ENCODE data around the gene NPM1.

Gene NPM1

GRCh38 chr5:171438738-171439137, 51.1 kb downstream of the NPM1 start:
- H3K4me3 ChIP-seq (ENCODE audit: low read length) = no peak overlapping the region
- no peak for DNase-seq (ENCODE audit: low read depth, low spot score)

DNA sequence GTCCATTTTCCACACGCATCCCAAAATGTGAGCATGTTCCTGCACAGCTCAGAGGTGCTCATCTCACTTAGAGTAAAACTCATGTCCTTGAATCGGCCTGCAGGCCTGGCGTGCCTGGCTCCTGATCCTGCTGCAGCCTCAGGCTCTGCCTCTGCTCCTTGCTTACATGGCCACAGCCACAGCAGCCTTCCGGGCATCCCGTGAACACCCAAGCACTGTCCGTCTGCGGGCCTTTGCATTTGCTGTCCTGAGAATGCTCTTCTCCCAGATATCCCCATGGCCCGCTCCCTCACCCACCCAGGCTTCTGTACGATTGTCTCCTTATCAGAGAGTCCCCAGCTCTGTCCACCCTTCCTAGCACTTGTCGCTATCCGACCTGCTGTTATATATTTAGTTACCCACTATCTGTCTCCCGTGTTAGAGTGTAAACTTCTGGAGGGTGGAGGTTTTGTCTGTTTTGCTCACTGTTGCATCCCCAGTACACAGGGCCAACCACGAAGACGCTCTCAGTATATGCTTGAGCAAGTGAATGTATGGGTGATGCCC, 53.7 kb downstream of the NPM1 start:
- DNase-seq (ENCODE audit: low read depth, low spot score) = no peak
- no peak overlapping the region for H3K4me3 ChIP-seq (ENCODE audit: low read length)

DNA sequence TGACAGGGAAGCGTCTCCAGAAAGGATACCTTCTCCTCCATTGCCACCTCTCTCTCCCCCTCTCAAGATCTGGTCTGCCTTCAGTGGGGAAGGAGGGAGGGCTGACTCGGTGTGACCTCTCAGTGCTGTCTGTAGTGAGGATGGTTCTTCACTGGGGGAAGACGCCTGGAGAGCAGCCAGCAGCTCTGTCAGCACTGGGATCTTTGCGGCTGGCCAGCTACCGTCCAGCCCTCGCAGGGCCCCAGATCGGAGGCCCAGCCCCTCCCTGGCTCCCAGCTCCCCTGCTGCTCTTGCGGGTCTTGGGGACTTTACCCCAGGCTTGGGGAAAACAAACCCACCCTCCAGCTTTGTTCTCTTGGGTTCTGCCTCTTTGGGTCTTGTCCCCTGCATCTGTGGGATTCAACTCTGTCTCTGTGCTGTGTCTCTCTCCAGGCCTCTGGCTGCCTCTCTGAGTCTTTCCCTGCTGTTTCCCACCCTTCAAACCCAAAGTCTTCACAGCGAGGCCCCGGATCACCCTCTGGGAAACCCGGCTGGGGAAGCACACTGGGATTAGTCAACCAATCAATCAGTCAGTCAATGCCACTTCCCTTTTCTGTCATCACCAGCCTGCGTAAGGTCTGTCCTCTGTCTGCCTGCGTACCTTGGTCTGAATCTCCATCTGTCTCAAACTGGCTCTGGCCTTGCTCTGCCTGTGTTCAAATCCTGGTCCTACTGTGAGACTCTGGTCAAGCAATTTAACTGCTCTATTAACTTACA, 54.8 kb downstream of the NPM1 start:
- H3K4me3 ChIP-seq (ENCODE audit: low read length) = no peak overlapping the region
- no peak for DNase-seq (ENCODE audit: low read depth, low spot score)

GRCh38 chr5:171444582-171444981, 56.9 kb downstream of the NPM1 start:
- no peak for DNase-seq (ENCODE audit: low read depth, low spot score)
- no peak overlapping the region for H3K4me3 ChIP-seq (ENCODE audit: low read length)

- no peak for DNase-seq (ENCODE audit: low read depth, low spot score)
- H3K4me3 ChIP-seq (ENCODE audit: low read length) = no peak overlapping the region
These were observed 58.2 kb downstream of the NPM1 start for GRCh38 chr5:171445644-171446516.

DNA sequence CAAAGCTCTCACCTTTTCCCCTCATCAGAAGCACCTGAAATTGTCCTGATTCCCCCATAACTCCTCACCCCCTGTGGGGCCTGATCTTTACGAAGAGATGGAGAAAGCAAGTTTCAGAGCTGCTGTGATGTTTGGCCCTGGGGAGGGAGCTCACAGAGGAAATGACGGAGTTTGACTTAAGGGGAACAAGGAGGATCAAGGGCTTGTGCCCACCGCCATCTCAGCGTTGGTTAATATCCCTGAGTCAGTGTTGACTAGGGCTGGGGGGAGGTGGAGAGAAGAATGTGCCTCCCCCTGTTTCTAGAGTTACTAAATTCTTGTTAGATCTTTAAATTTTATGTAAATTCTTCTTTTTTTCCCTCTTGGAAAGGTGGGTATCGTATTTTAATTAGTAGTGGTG, 59.6 kb downstream of the NPM1 start:
- H3K4me3 ChIP-seq (ENCODE audit: low read length) = no peak overlapping the region
- DNase-seq (ENCODE audit: low read depth, low spot score) = no peak

GRCh38 chr5:171449426-171449825, 61.8 kb downstream of the NPM1 start:
- DNase-seq (ENCODE audit: low read depth, low spot score) = no peak
- H3K4me3 ChIP-seq (ENCODE audit: low read length) = no peak overlapping the region

GRCh38 chr5:171450423-171451331, 63.0 kb downstream of the NPM1 start:
- no peak for DNase-seq (ENCODE audit: low read depth, low spot score)
- H3K4me3 ChIP-seq (ENCODE audit: low read length) = no peak overlapping the region

GRCh38 chr5:171451421-171451820, 63.8 kb downstream of the NPM1 start:
- H3K4me3 ChIP-seq (ENCODE audit: low read length) = no peak overlapping the region
- no peak for DNase-seq (ENCODE audit: low read depth, low spot score)

DNA sequence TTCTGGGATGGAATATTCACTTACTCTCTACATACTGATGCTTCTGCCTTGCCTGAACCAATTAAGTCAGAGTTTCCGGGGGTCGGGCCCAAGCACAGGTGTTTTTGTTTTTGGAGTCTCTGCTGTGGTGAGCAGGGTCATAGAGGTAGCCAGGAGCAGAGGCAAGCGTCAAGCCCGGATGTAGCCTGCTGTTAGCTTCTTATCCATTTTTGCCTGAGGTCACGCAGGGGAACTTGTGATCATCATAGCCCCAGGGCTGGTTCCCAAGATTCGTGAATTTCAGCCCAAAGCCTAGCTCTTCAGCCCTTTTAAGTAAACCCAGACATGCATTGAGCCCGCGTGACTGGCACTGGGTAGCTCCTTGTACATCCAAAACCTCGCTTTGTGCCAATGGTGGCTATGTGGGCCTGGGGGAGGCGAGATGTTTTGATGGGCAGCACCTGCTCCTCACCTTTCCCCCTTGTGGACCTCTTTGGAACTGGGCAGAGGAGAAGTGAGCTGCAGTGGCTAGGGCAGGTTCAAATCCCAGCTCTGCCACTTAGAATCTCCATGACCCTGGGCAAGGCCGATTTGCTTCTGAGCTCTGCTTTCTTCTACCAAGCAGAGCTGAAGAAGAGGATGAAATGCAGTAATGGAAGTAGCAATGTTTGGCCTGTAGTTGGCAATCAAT, 65.5 kb downstream of the NPM1 start:
- no peak for DNase-seq (ENCODE audit: low read depth, low spot score)
- H3K4me3 ChIP-seq (ENCODE audit: low read length) = no peak overlapping the region

DNA sequence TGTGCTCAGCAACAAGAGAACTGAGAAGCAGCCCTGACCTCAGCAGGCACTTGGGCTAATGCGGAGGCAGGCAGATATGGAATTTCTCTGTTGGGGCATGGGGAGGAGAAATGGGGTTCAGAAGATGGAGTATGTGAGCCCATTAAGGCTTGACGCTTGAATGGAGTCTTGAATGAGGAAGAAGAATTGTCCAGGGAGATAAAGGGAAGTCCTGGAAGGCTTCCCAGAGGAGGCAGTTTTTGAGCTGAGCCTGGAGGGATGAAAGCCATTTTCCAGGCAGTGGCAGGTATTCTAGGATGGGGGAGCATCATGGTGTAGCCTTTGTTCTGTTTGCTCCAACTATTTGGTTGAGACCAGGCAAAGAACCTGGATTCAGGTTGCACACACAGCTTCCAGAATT, 66.3 kb downstream of the NPM1 start:
- H3K4me3 ChIP-seq (ENCODE audit: low read length) = no peak overlapping the region
- DNase-seq (ENCODE audit: low read depth, low spot score) = no peak

DNA sequence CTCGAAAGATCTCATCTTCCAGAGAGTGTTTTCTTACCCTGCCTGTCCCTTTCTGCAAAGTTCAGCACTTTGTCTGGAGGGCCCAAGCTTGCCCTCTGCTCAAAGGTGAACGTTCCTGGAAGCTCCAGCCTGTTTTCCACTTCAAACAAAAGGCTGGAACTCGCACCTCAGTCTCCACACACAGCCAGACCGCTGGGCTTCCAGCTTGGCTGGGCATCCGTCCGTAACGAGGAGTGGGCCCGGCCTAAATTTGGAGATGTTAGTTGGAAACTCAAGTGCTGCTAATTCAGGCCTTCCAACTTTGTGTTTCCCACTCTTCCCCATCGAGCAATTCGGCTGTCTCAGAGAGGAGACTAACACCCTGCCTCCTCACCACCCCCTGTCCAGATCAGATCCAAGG, 66.9 kb downstream of the NPM1 start:
- no peak overlapping the region for H3K4me3 ChIP-seq (ENCODE audit: low read length)
- no peak for DNase-seq (ENCODE audit: low read depth, low spot score)

GRCh38 chr5:171455522-171455921, 67.9 kb downstream of the NPM1 start:
- DNase-seq (ENCODE audit: low read depth, low spot score) = no peak
- H3K4me3 ChIP-seq (ENCODE audit: low read length) = no peak overlapping the region

GRCh38 chr5:171457208-171457981, 69.7 kb downstream of the NPM1 start:
- DNase-seq (ENCODE audit: low read depth, low spot score) = no peak
- H3K4me3 ChIP-seq (ENCODE audit: low read length) = no peak overlapping the region

DNA sequence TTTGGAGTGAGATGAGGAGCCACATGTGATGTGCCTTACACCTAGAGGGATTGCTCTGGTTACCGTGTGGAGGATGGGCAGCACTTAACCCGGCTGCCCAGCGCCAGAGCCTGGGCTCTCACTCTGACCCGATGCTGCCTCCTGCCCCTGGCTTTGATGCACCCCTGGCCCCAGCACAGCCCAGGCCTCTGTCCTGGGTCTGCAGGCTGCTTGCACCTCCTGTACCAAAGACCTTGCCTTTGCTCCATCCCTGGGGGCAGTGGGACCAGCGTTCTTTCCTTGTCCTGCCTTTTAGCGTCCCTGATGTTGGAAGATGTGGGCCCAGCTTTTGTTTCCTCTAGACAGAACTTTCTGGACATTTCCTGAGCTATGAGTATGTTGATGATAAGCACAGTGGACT, 72.2 kb downstream of the NPM1 start:
- no peak for DNase-seq (ENCODE audit: low read depth, low spot score)
- no peak overlapping the region for H3K4me3 ChIP-seq (ENCODE audit: low read length)
